Activated CD4-positive, alpha-beta T cell treated with anti-CD3 and anti-CD28 coated beads, Interleukin-2, amount 50 U/mL, for 4 hours (primary cell): Measurements from ENCODE around the gene PXT1.
A peak's percentile ranks its signal among the peaks of the same experiment; 100 is the strongest.
"Not testable (repeated sequence)": the region's sequence is repeated elsewhere in the genome, so short reads cannot be mapped to it uniquely, and the experiment has no call there.

Source experiments
- DNase-seq, 2 experiments: peaks; one replicate each; pipeline ENCODE4 v3.0.0-alpha.2; 2020

Gene PXT1

GRCh38 chr6:36443471-36444428, 1.1 kb upstream of the PXT1 start:
- no peak for DNase-seq

- DNase-seq = no peak
Measured at GRCh38 chr6:36442103-36442670, 467 bp downstream of the PXT1 start.

GRCh38 chr6:36441307-36441894, 1.3 kb downstream of the PXT1 start:
- DNase-seq = peak; percentile 78 to 79

GRCh38 chr6:36436466-36436865, 6.2 kb downstream of the PXT1 start:
- DNase-seq = no peak

GRCh38 chr6:36432151-36432671, 10.4 kb downstream of the PXT1 start:
- no peak for DNase-seq

GRCh38 chr6:36431197-36431596, 11.5 kb downstream of the PXT1 start:
- DNase-seq = no peak

GRCh38 chr6:36430351-36430750, 12.3 kb downstream of the PXT1 start:
- no peak for DNase-seq

GRCh38 chr6:36428911-36429310, 13.7 kb downstream of the PXT1 start:
- DNase-seq = no peak

GRCh38 chr6:36426622-36427021, 16.0 kb downstream of the PXT1 start:
- DNase-seq = no peak

- DNase-seq = peak; percentile 98
Measured at GRCh38 chr6:36423101-36423824, 19.4 kb downstream of the PXT1 start.

- peak in 1 of 2 experiments; percentile 0 for DNase-seq
Measured at GRCh38 chr6:36422714-36423100, 19.9 kb downstream of the PXT1 start.

- DNase-seq = no peak
Measured at GRCh38 chr6:36419310-36419709, 23.3 kb downstream of the PXT1 start.

GRCh38 chr6:36418558-36418957, 24.1 kb downstream of the PXT1 start:
- DNase-seq = no peak

GRCh38 chr6:36414481-36414880, 28.2 kb downstream of the PXT1 start:
- DNase-seq = no peak

GRCh38 chr6:36413489-36414480, 28.9 kb downstream of the PXT1 start:
- no peak for DNase-seq

- not testable (repeated sequence) for DNase-seq
Measured at GRCh38 chr6:36409718-36410117, 32.9 kb downstream of the PXT1 start.

GRCh38 chr6:36404164-36404563, 38.5 kb downstream of the PXT1 start:
- DNase-seq = no peak

GRCh38 chr6:36402481-36402880, 40.2 kb downstream of the PXT1 start:
- DNase-seq = no peak

- no peak for DNase-seq
Measured at GRCh38 chr6:36399970-36400369, 42.7 kb downstream of the PXT1 start.

- no peak for DNase-seq
Measured at GRCh38 chr6:36392621-36393020, 50.0 kb downstream of the PXT1 start.

- no peak for DNase-seq
Measured at GRCh38 chr6:36389353-36389752, 53.3 kb downstream of the PXT1 start.
